Cardiac muscle cell (in vitro differentiated cells and primary cell): Measurements from ENCODE around the gene KCNH1. TPM values are rescaled to one million over a fixed set of nuclear protein-coding genes. Genes with fewer than 3 reads are reported as not detected.

ENCODE experiments used
- DNase-seq, 2 donors: peaks; one replicate each; pipeline versions ENCODE4 v3.0.0 to v3.0.0-alpha.2; 2010 to 2017; ENCODE audit warnings: low read depth in 1 of 2, low spot score in 1 of 2
- H3K27ac ChIP-seq: fragments of 200-600 bp; sonication (generic); 2 replicates; pipeline ENCODE4 v1.5.1; 2016
- H3K27me3 ChIP-seq: fragments of 200-600 bp; sonication (generic); 2 replicates; pipeline ENCODE4 v1.6.0; 2016; ENCODE audit warnings: control low read depth
- H3K36me3 ChIP-seq: fragments of 200-600 bp; sonication (generic); 2 replicates; pipeline ENCODE4 v1.5.1; 2016; ENCODE audit warnings: control low read depth
- H3K4me1 ChIP-seq: fragments of 200-600 bp; sonication (generic); 2 replicates; pipeline ENCODE4 v1.8.1; 2017; ENCODE audit warnings: low read depth, mild to moderate bottlenecking, mixed run types
- H3K4me3 ChIP-seq: fragments of 200-600 bp; sonication (generic); 2 replicates; pipeline ENCODE4 v1.5.1; 2016; ENCODE audit warnings: mild to moderate bottlenecking
- H3K9me3 ChIP-seq: fragments of 200-600 bp; sonication (generic); 2 replicates; pipeline ENCODE4 v1.5.1; 2017; ENCODE audit warnings: low read depth, mild to moderate bottlenecking, control low read depth
- CTCF ChIP-seq: IDR thresholded peaks from 2 replicates; pipeline ENCODE4 v1.5.1; 2012; ENCODE audit warnings: low read depth, mild to moderate bottlenecking, low read length
- polyA plus RNA-seq: library from polyadenylated mRNA; unstranded; fragments of >200 nt; fragmentation: Nextera tagmentation; extraction: Ambion mirVana; gene quantifications from 2 replicates; pipeline ENCODE4 v1.2.1, GENCODE V29; 2016
- total RNA-seq: library from RNA; depleted of rRNA; stranded (reverse); fragments of >200 nt; gene quantifications from 2 replicates; pipeline ENCODE4 v1.2.3, GENCODE V29; 2016

Gene KCNH1
- total and polyA plus RNA-seq, 2 experiments from 2014 or later = 0.54 TPM; not detected in 1

DNA sequence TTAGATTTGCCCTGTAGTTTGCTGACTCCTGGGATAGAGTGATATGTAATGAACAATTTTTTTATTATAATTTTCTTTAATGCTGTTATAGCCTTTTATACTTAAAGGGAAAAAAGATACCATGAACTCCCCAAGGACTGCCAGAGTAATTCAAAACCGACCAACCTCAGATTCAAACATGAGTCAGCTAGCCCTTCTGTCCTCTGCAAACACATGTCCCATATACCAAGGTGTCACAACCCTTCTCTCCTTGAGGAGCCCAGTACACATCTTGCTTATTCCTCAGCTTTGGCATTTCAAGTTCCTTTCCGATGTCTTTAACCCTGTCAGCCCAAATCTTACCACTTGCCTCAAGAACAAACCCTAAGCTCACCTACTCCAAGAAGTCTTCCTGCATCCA is 184.9 kb downstream of the KCNH1 start:
- Histone ChIP-seq H3K9me3 (no peaks in the 10 kb centered on the region), H3K27me3 (no peaks in the 10 kb centered on the region), H3K27ac (no peak overlapping the region), H3K4me1 (no peaks in the 10 kb centered on the region), H3K4me3 (no peak overlapping the region), H3K36me3 (no peaks in the 10 kb centered on the region)
- TF ChIP-seq CTCF = no peak
- no peak for DNase-seq

GRCh38 chr1:210944252-210944651 is 189.7 kb downstream of the KCNH1 start:
- no peak for DNase-seq
- no peaks in the 10 kb centered on the region for H3K36me3 ChIP-seq
- TF ChIP-seq CTCF = no peak
- H3K27me3 ChIP-seq = no peaks in the 10 kb centered on the region
- no peaks in the 10 kb centered on the region for H3K4me1 ChIP-seq
- H3K4me3 ChIP-seq = no peak overlapping the region
- H3K27ac ChIP-seq = no peak overlapping the region
- no peaks in the 10 kb centered on the region for H3K9me3 ChIP-seq

GRCh38 chr1:210942513-210942912 is 191.4 kb downstream of the KCNH1 start:
- H3K9me3 ChIP-seq = no peaks in the 10 kb centered on the region
- H3K4me1 ChIP-seq = no peaks in the 10 kb centered on the region
- TF ChIP-seq CTCF = no peak
- no peak overlapping the region for H3K27ac ChIP-seq
- no peaks in the 10 kb centered on the region for H3K27me3 ChIP-seq
- no peak overlapping the region for H3K4me3 ChIP-seq
- H3K36me3 ChIP-seq = no peaks in the 10 kb centered on the region
- DNase-seq = no peak

GRCh38 chr1:210940081-210940617 is 193.8 kb downstream of the KCNH1 start:
- Histone ChIP-seq H3K27ac (no peak overlapping the region), H3K36me3 (no peaks in the 10 kb centered on the region), H3K9me3 (no peaks in the 10 kb centered on the region), H3K27me3 (no peaks in the 10 kb centered on the region), H3K4me3 (no peak overlapping the region), H3K4me1 (no peaks in the 10 kb centered on the region)
- no peak for TF ChIP-seq CTCF
- no peak for DNase-seq

GRCh38 chr1:210938416-210938925 is 195.5 kb downstream of the KCNH1 start:
- no peak overlapping the region for H3K4me3 ChIP-seq
- no peaks in the 10 kb centered on the region for H3K4me1 ChIP-seq
- no peaks in the 10 kb centered on the region for H3K27me3 ChIP-seq
- no peaks in the 10 kb centered on the region for H3K36me3 ChIP-seq
- H3K9me3 ChIP-seq = no peaks in the 10 kb centered on the region
- TF ChIP-seq CTCF = no peak
- H3K27ac ChIP-seq = no peak overlapping the region
- no peak for DNase-seq

DNA sequence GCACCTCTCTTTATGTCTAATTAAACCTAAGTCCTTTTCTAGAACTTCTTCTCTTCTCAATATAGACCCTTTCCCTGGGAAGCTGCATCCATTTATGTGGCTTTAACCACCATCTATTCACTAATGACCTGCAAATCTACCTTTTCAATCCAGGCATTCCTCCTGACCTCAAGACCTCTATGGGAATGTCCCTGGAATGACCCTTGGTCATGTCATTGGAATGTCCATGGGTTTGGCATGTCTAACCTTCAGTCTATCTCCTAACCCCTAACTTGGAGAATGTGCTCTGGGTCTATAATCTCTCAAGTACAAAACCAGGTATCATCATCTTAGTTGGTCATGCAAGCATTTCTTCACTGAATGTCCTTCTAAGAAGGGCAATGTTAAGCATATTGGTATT is 196.1 kb downstream of the KCNH1 start:
- Histone ChIP-seq H3K4me1 (no peaks in the 10 kb centered on the region), H3K27me3 (no peaks in the 10 kb centered on the region), H3K36me3 (no peaks in the 10 kb centered on the region), H3K9me3 (no peaks in the 10 kb centered on the region), H3K4me3 (no peak overlapping the region), H3K27ac (no peak overlapping the region)
- DNase-seq = no peak
- TF ChIP-seq CTCF = no peak
